ENCODE measurements around the gene BTBD9.

DNA sequence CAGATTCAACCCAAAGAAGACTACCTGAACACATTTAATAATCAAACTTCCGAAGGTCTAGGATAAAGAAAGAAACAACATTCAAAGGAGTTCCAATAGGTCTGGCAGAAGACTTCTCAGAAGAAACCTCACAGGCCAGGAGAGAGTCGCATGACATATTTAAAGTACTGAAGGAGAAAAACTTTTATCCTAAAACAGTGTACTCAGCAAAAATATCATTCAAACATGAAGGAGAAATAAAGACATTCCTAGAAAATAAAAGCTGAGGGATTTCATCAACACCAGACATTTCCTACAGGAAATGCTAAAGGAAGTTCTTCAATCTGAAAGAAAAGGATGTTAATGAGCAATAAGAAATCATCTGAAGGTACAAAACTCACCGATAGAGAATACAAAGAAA lies 108.6 kb downstream of the BTBD9 start:
- TF ChIP-seq, protein P1, sequence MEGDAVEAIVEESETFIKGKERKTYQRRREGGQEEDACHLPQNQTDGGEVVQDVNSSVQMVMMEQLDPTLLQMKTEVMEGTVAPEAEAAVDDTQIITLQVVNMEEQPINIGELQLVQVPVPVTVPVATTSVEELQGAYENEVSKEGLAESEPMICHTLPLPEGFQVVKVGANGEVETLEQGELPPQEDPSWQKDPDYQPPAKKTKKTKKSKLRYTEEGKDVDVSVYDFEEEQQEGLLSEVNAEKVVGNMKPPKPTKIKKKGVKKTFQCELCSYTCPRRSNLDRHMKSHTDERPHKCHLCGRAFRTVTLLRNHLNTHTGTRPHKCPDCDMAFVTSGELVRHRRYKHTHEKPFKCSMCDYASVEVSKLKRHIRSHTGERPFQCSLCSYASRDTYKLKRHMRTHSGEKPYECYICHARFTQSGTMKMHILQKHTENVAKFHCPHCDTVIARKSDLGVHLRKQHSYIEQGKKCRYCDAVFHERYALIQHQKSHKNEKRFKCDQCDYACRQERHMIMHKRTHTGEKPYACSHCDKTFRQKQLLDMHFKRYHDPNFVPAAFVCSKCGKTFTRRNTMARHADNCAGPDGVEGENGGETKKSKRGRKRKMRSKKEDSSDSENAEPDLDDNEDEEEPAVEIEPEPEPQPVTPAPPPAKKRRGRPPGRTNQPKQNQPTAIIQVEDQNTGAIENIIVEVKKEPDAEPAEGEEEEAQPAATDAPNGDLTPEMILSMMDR (conservative IDR thresholded peaks at IDR 0.05; ENCODE audit: low read depth, low read length) = no peak
- TF ChIP-seq EZH2 (IDR thresholded peaks at IDR 0.05; ENCODE audit: low read length, unreplicated experiment) = no peak
- no peak for TF ChIP-seq EZH2phosphoT487 (IDR thresholded peaks at IDR 0.05; ENCODE audit: borderline replicate concordance, low read length)

All from PC-3 (cell line).